ENCODE data around the gene APELA.

DNA sequence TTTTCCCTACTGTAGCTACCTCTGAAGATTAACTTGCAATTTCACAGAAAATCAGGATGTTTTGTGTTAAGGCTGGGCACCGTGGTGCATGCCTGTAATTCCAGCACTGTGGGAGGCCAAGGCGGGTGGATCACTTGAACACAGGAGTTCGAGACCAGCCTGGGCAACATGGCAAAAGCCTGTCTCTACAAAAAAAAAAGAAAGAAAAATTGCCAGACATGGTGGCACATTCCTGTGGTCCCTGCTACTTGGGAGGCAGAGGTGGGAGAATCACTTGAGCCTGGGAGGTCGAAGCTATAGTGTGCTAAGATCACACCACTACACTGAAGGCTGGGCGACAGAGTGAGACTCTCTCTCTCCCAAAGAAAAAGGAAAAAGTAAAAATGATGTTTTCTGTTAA, 27.4 kb downstream of the APELA start:
- TF ChIP-seq, protein P1, sequence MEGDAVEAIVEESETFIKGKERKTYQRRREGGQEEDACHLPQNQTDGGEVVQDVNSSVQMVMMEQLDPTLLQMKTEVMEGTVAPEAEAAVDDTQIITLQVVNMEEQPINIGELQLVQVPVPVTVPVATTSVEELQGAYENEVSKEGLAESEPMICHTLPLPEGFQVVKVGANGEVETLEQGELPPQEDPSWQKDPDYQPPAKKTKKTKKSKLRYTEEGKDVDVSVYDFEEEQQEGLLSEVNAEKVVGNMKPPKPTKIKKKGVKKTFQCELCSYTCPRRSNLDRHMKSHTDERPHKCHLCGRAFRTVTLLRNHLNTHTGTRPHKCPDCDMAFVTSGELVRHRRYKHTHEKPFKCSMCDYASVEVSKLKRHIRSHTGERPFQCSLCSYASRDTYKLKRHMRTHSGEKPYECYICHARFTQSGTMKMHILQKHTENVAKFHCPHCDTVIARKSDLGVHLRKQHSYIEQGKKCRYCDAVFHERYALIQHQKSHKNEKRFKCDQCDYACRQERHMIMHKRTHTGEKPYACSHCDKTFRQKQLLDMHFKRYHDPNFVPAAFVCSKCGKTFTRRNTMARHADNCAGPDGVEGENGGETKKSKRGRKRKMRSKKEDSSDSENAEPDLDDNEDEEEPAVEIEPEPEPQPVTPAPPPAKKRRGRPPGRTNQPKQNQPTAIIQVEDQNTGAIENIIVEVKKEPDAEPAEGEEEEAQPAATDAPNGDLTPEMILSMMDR (IDR thresholded peaks at IDR 0.05) = no peak
- TF ChIP-seq POLR2A (IDR thresholded peaks at IDR 0.05) = no peak

All from prostate gland (tissue), 2 donors.